Measurements from ENCODE around the gene PRR5. TPM values are rescaled to one million over a fixed set of nuclear protein-coding genes. Genes with fewer than 3 reads are reported as not detected.
"Not testable (repeated sequence)": the region's sequence is repeated elsewhere in the genome, so short reads cannot be mapped to it uniquely, and the experiment has no call there.

Gene PRR5
- total RNA-seq, 1 experiment from 2014 or later: 24.0 TPM

DNA sequence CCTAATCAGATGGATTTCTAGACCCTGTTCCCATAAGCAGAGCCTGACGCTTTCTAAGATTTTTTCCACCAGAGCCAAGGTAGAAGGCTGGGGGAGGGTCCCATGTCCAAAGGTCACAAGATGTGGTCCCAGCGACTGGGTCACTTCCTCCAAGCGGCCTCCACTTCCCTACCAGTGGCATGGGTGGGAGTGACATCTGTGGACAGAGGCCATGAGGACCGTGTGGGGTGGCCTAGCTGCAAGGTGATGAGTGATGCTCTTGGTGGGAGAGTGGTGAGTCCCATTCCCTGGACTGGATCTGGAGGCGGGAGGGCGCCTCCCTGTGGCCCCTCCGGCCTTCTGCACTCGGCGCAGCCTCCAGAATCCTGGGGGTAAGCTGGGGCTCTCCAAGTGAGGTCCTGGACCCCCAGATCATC, 32.4 kb upstream of the PRR5 start:
- no peak overlapping the region for H3K4me3 ChIP-seq

GRCh38 chr22:44670220-44670988, 31.6 kb upstream of the PRR5 start:
- no peak overlapping the region for H3K4me3 ChIP-seq
- no peaks in the 10 kb centered on the region for H3K27me3 ChIP-seq
- DNase-seq: no peak
- no peaks in the 10 kb centered on the region for H3K36me3 ChIP-seq
- H3K9me3 ChIP-seq: no peaks in the 10 kb centered on the region

More for the DNA sequence above, 32.4 kb upstream of the PRR5 start:
- Histone ChIP-seq H3K36me3 (no peaks in the 10 kb centered on the region), H3K9me3 (no peaks in the 10 kb centered on the region), H3K27me3 (no peaks in the 10 kb centered on the region)
- DNase-seq: no peak

GRCh38 chr22:44671742-44672141, 30.3 kb upstream of the PRR5 start:
- no peak overlapping the region for H3K4me3 ChIP-seq
- H3K36me3 ChIP-seq: no peaks in the 10 kb centered on the region
- DNase-seq: no peak
- no peaks in the 10 kb centered on the region for H3K27me3 ChIP-seq
- H3K9me3 ChIP-seq: no peaks in the 10 kb centered on the region

GRCh38 chr22:44672632-44673031, 29.4 kb upstream of the PRR5 start:
- H3K36me3 ChIP-seq: no peaks in the 10 kb centered on the region
- DNase-seq: no peak
- H3K9me3 ChIP-seq: no peaks in the 10 kb centered on the region
- no peaks in the 10 kb centered on the region for H3K27me3 ChIP-seq
- H3K4me3 ChIP-seq: no peak overlapping the region

- no peak overlapping the region for H3K4me3 ChIP-seq
- no peak for DNase-seq
- no peaks in the 10 kb centered on the region for H3K27me3 ChIP-seq
- H3K9me3 ChIP-seq: no peaks in the 10 kb centered on the region
- no peaks in the 10 kb centered on the region for H3K36me3 ChIP-seq
Measured at GRCh38 chr22:44673406-44673805, 28.6 kb upstream of the PRR5 start.

- H3K9me3 ChIP-seq, H3K4me3 ChIP-seq, H3K36me3 ChIP-seq, H3K27me3 ChIP-seq, DNase-seq: not testable (repeated sequence)
Measured at GRCh38 chr22:44676066-44676440, 26.0 kb upstream of the PRR5 start.

GRCh38 chr22:44676441-44677352, 25.3 kb upstream of the PRR5 start:
- no peaks in the 10 kb centered on the region for H3K9me3 ChIP-seq
- H3K36me3 ChIP-seq: no peaks in the 10 kb centered on the region
- H3K27me3 ChIP-seq: no peaks in the 10 kb centered on the region
- no peak overlapping the region for H3K4me3 ChIP-seq
- no peak for DNase-seq

DNA sequence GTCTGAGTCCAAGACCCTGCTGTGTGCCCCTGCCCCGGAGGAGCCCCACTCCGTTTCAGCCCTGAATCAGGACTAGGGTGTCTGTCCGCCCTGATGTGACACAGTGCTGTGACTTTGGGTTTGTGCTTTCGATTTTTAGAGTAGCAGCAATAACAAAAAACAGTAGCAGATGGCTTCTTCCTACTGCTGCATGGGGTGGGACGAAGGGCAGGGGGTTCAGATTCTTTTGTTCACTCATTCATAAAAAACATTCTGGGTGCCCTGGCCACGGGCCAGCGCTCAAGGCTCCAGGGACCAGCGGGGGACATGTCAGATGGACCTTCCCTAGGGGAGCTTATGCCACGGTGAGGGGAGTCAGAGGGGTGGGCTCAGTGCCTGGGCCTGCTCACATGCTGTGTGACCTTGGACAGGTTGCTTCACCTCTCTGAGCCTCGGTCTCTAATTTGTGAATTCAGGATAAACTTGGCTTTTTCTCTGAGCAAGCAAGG, 24.6 kb upstream of the PRR5 start:
- Histone ChIP-seq H3K4me3 (no peak overlapping the region), H3K9me3 (no peaks in the 10 kb centered on the region), H3K27me3 (no peaks in the 10 kb centered on the region), H3K36me3 (no peaks in the 10 kb centered on the region)
- DNase-seq: no peak

GRCh38 chr22:44677871-44678555, 24.0 kb upstream of the PRR5 start:
- H3K27me3 ChIP-seq: no peaks in the 10 kb centered on the region
- H3K4me3 ChIP-seq: no peak overlapping the region
- no peak for DNase-seq
- H3K36me3 ChIP-seq: no peaks in the 10 kb centered on the region
- H3K9me3 ChIP-seq: no peaks in the 10 kb centered on the region

- Histone ChIP-seq H3K9me3 (no peaks in the 10 kb centered on the region), H3K27me3 (no peaks in the 10 kb centered on the region), H3K36me3 (no peaks in the 10 kb centered on the region), H3K4me3 (no peak overlapping the region)
- no peak for DNase-seq
Measured at GRCh38 chr22:44678556-44679305, 23.3 kb upstream of the PRR5 start.

GRCh38 chr22:44679306-44679647, 22.7 kb upstream of the PRR5 start:
- not testable (repeated sequence) for H3K36me3 ChIP-seq, DNase-seq, H3K27me3 ChIP-seq, H3K9me3 ChIP-seq, H3K4me3 ChIP-seq

- DNase-seq: no peak
- H3K36me3 ChIP-seq: no peaks in the 10 kb centered on the region
- H3K9me3 ChIP-seq: no peaks in the 10 kb centered on the region
- no peak overlapping the region for H3K4me3 ChIP-seq
- H3K27me3 ChIP-seq: no peaks in the 10 kb centered on the region
Measured at GRCh38 chr22:44680058-44680457, 21.9 kb upstream of the PRR5 start.

DNA sequence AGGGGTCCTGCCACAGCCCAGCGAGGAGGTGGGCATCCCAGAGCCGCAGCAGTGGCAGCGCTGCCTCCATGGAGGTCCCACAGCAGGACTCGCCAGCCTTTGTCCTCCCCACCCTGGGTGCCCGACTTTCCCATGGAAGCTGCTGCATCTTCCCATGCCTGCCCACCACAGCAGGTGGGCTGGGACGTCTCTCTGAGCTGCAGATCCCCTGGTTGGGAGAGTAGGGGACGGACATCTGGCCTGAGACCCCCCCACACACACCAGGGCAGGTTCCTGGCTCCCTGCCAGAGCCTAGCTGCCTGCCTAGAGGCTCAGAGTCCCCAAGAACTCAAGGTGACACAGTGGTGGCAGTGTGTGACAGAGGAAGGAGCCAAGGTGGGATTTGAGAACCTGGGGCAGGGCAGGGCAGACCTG, 21.5 kb upstream of the PRR5 start:
- no peak for DNase-seq
- H3K9me3 ChIP-seq: no peaks in the 10 kb centered on the region
- H3K27me3 ChIP-seq: no peaks in the 10 kb centered on the region

GRCh38 chr22:44682556-44683168, 19.3 kb upstream of the PRR5 start:
- no peaks in the 10 kb centered on the region for H3K27me3 ChIP-seq
- H3K9me3 ChIP-seq: no peaks in the 10 kb centered on the region
- no peak for DNase-seq
- H3K4me3 ChIP-seq: no peak overlapping the region
- H3K36me3 ChIP-seq: no peaks in the 10 kb centered on the region

More for the DNA sequence above, 21.5 kb upstream of the PRR5 start:
- H3K36me3 ChIP-seq: no peaks in the 10 kb centered on the region
- no peak overlapping the region for H3K4me3 ChIP-seq

- no peaks in the 10 kb centered on the region for H3K36me3 ChIP-seq
- no peaks in the 10 kb centered on the region for H3K27me3 ChIP-seq
- no peaks in the 10 kb centered on the region for H3K9me3 ChIP-seq
- DNase-seq: no peak
- H3K4me3 ChIP-seq: no peak overlapping the region
Measured at GRCh38 chr22:44683237-44683636, 18.8 kb upstream of the PRR5 start.

DNA sequence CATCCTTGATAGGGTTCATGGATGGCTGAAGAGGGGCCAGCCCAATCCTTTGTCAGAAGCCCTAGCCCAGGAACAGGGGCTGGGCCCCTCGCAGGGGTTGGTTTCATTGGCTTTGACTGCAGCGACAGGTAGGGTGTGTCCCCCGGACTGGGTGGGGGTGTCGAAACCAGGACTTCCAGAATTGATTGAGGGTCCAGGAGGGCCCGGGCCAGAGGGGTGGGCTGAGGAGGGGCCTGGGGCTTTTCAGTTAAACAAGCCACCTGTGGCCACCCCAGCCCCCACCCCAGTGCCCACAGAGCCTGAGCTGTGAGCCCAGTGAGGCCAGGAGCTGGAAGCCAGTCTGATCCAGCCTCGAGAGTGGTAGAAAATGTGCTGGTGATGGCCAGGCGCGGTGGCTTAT, 18.1 kb upstream of the PRR5 start:
- no peak for DNase-seq
- Histone ChIP-seq H3K27me3 (no peaks in the 10 kb centered on the region), H3K9me3 (no peaks in the 10 kb centered on the region), H3K36me3 (no peaks in the 10 kb centered on the region), H3K4me3 (no peak overlapping the region)

All from MG63 (cell line).